Kidney (tissue), 14 donors: ENCODE data around the gene DNMT3B. TPM values are rescaled to one million over a fixed set of nuclear protein-coding genes. Genes with fewer than 3 reads are reported as not detected.

Experiments used
- DNase-seq, 5 donors: peaks; one replicate each; pipeline ENCODE4 v3.0.0-alpha.2; 2013 to 2020
- FAIRE-seq: peaks from 2 replicates; lab custom pipeline; 2012; peaks lifted over from hg19 to GRCh38; lab: Jason Lieb, UNC
- H3K27ac ChIP-seq, 2 donors: one replicate each; pipeline ENCODE4 v1.7.0; 2013; ENCODE audit warnings: low read depth in 2 of 2, low read length in 2 of 2, inconsistent platforms in 1 of 2
- H3K27me3 ChIP-seq: one replicate; pipeline ENCODE4 v1.7.1; 2013; ENCODE audit warnings: low read length, inconsistent platforms; ENCODE audit not compliant: control insufficient read depth, insufficient read depth
- H3K36me3 ChIP-seq, 3 donors: one replicate each; pipeline versions ENCODE4 v1.7.0 to v1.7.1; 2013; ENCODE audit warnings: low read length in 3 of 3, control low read depth in 1 of 3, inconsistent platforms in 1 of 3; ENCODE audit not compliant: insufficient read depth in 3 of 3, control insufficient read depth in 2 of 3
- H3K4me1 ChIP-seq, 3 donors: one replicate each; pipeline versions ENCODE4 v1.7.0 to v1.7.1; 2013; ENCODE audit warnings: low read length in 3 of 3, inconsistent platforms in 1 of 3, low read depth in 1 of 3; ENCODE audit not compliant: control insufficient read depth in 2 of 3, insufficient read depth in 2 of 3
- H3K4me3 ChIP-seq, 3 donors: one replicate each; pipeline versions ENCODE4 v1.7.0 to v1.8.1; 2013; ENCODE audit warnings: low read length in 3 of 3, control low read depth in 1 of 3, inconsistent platforms in 1 of 3
- H3K9ac ChIP-seq, 3 donors: one replicate each; pipeline versions ENCODE4 v1.7.0 to v1.7.1; 2013; ENCODE audit warnings: low read length in 3 of 3, control low read depth in 1 of 3, inconsistent platforms in 1 of 3
- H3K9me3 ChIP-seq, 3 donors: one replicate each; pipeline versions ENCODE4 v1.7.0 to v1.7.1; 2013; ENCODE audit warnings: low read length in 3 of 3, control low read depth in 1 of 3, inconsistent platforms in 1 of 3; ENCODE audit not compliant: control insufficient read depth in 2 of 3, insufficient read depth in 1 of 3
- intact Hi-C: fragments of 100-400 bp; cut with DNase I; formaldehyde crosslinking; loops from one replicate; pipeline ENCODE4 v1.11.1; 2022
- polyA plus RNA-seq: library from polyadenylated mRNA; stranded (reverse); fragments of 350-450 nt; fragmentation: Illumina TruSeq; extraction: RNeasy Lipid Tissue Mini Kit (QIAGEN cat#74804); gene quantifications from one replicate; pipeline ENCODE4 v1.2.3, GENCODE V29; 2014; ENCODE audit warnings: low read depth, low replicate concordance; ENCODE audit not compliant: insufficient read depth
- total RNA-seq: library from RNA; stranded (reverse); fragmentation: NEBNext Ultra II Directional; extraction: Animal tissue kit (Norgen Biotek cat#: 25700); gene quantifications from one replicate; pipeline ENCODE4 v1.2.1, GENCODE V29; 2021
- TF ChIP-seq, protein P1 (sequence below): IDR thresholded peaks from 3 replicates; pipeline ENCODE4 v1.5.1; 2012; ENCODE audit warnings: mild to moderate bottlenecking, moderate library complexity, borderline replicate concordance; ENCODE audit not compliant: insufficient read depth; ENCODE audit errors: extremely low read depth
- donor health status: control.
- donor health status: control.
- donor health status: control.
- donor health status: control.
- donor health status: control.
- donor health status: DM: yes; HTN: yes; CAD: no.
- donor health status: Normal renal cell carcinoma (clear cell type).

The DNMT3B gene
- total and polyA plus RNA-seq, 2 donors from 2014 or later: 1.2 to 2.9 TPM

DNA sequence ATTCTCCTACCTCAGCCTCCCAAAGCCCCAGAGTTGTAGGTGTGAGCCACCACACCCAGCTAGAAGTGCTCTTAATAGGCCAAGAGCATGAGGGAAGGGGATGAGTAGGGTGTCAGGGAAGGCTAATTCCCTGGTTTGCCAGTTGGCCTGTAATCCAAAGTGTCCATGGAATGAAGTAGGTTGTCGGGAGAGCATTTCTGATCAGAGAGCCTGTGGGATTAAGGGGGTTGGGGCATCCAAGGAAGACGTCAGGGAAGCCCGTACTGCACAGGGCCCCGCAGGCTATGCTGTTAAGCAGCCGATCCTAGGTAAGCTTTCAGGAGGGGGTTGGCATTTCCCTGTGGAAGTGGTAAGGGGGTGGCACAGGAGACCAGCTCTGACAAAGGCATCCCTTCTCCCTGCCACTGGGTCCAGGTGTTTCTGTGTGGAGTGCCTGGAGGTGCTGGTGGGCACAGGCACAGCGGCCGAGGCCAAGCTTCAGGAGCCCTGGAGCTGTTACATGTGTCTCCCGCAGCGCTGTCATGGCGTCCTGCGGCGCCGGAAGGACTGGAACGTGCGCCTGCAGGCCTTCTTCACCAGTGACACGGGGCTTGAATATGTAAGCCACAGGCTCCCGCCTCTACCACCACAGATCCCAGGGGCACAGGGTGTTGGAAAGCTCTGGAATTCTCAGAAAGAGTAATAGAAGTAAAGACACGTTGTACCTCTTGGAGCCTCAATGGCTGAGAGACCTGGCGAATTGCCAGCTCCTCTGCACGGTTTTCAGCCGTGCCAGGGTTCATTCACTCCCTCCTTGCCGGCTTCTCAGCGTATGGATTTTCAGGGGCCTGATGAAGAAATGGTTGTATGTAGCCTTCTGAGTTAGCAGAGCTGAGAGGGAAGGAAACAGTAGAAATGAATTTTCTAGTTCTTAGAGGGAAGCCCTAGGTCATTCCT is 36.1 kb downstream of the DNMT3B start:
- H3K27me3 ChIP-seq: no peaks in the 10 kb centered on the region
- H3K4me1 ChIP-seq: no peaks in the 10 kb centered on the region
- TF ChIP-seq, protein P1, sequence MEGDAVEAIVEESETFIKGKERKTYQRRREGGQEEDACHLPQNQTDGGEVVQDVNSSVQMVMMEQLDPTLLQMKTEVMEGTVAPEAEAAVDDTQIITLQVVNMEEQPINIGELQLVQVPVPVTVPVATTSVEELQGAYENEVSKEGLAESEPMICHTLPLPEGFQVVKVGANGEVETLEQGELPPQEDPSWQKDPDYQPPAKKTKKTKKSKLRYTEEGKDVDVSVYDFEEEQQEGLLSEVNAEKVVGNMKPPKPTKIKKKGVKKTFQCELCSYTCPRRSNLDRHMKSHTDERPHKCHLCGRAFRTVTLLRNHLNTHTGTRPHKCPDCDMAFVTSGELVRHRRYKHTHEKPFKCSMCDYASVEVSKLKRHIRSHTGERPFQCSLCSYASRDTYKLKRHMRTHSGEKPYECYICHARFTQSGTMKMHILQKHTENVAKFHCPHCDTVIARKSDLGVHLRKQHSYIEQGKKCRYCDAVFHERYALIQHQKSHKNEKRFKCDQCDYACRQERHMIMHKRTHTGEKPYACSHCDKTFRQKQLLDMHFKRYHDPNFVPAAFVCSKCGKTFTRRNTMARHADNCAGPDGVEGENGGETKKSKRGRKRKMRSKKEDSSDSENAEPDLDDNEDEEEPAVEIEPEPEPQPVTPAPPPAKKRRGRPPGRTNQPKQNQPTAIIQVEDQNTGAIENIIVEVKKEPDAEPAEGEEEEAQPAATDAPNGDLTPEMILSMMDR: no peak
- H3K9ac ChIP-seq: no peak overlapping the region
- H3K27ac ChIP-seq: no peak overlapping the region
- H3K4me3 ChIP-seq: no peak overlapping the region
- H3K36me3 ChIP-seq: peaks cover 0 to 9% (median 6%) of the 10 kb centered on the region in 3 donors
- DNase-seq: peak in 3 of 5 donors; percentile 21 to 42 (median 30)
- intact Hi-C loops: no loop called here
- no peaks in the 10 kb centered on the region for H3K9me3 ChIP-seq
- no peak for FAIRE-seq

DNA sequence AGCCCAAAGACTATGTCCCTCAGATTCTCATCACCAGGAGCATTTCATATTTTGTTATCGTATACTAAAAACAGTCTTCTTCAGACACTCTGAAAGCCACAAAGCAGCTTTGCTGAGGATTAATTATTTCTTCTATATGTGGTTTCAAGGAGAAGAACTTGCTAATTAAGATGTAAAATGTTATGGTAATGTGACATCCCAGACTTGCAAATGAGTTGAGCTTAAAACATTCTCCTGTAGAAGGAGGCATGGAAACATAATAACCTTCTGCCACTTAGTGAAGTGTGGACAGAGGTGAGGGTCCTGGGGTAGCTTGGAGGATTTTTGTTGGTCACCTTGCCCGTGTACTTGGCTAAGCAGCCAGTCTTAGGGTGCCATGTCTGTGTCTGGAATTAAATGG is 40.9 kb downstream of the DNMT3B start:
- Histone ChIP-seq H3K9ac (no peak overlapping the region), H3K9me3 (no peaks in the 10 kb centered on the region), H3K27me3 (no peaks in the 10 kb centered on the region), H3K4me3 (no peak overlapping the region), H3K4me1 (no peaks in the 10 kb centered on the region), H3K27ac (no peak overlapping the region), H3K36me3 (peaks cover 0 to 7% (median 4%) of the 10 kb centered on the region in 3 donors)
- TF ChIP-seq, protein P1: no peak
- DNase-seq: no peak
- no peak for FAIRE-seq
- intact Hi-C loops: no loop called here

DNA sequence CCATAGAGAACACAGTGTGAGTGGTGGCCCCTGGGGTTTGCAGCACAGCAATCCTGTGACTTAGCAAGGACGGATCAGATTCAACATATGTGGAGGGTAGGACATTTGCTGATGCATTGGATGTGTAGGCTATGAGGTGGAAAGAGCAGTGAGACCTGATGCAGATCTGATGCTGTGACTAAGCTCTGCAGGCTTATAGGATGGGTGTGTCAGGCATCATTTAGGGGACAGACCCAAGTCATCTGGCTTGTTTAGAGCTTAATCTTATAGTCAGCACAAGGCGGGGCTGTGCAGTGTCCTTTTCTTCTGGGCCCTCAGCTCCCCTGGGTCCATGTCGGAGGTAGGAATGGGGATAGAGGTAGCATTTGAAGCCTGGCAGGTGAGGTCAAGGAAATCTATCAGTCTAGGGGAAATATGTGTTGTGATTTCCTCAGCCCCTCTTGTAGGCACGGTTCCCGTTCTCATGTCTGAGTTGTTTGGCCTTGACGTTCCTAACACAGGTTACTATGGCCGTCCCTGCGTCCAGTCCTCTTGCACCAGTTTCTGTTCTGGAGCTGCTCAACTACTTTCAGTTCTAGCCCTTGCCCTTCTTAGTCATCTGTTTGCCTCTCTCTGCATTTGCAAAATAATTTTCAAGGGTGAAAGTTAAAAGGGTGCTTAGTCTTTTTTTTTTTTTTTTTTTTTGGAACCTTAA is 42.0 kb downstream of the DNMT3B start:
- H3K9me3 ChIP-seq: no peaks in the 10 kb centered on the region
- TF ChIP-seq, protein P1: no peak
- intact Hi-C loops: no loop called here
- H3K9ac ChIP-seq: no peak overlapping the region
- H3K4me3 ChIP-seq: no peak overlapping the region
- DNase-seq (no peak), FAIRE-seq (no peak)
- no peaks in the 10 kb centered on the region for H3K4me1 ChIP-seq
- no peaks in the 10 kb centered on the region for H3K27me3 ChIP-seq
- peaks cover 0 to 14% (median 4%) of the 10 kb centered on the region in 3 donors for H3K36me3 ChIP-seq
- H3K27ac ChIP-seq: no peak overlapping the region
